NCI-H2029 treated with DMSO at 0.1 percent for 48 hours (cell line): Measurements from ENCODE around the gene MRPS5.
"Not testable (repeated sequence)": the region's sequence is repeated elsewhere in the genome, so short reads cannot be mapped to it uniquely, and the experiment has no call there.

Experiments used
- DNase-seq: peaks from one replicate; lab custom pipeline; 2025; lab: John Stamatoyannopoulos, UW

Gene MRPS5

DNA sequence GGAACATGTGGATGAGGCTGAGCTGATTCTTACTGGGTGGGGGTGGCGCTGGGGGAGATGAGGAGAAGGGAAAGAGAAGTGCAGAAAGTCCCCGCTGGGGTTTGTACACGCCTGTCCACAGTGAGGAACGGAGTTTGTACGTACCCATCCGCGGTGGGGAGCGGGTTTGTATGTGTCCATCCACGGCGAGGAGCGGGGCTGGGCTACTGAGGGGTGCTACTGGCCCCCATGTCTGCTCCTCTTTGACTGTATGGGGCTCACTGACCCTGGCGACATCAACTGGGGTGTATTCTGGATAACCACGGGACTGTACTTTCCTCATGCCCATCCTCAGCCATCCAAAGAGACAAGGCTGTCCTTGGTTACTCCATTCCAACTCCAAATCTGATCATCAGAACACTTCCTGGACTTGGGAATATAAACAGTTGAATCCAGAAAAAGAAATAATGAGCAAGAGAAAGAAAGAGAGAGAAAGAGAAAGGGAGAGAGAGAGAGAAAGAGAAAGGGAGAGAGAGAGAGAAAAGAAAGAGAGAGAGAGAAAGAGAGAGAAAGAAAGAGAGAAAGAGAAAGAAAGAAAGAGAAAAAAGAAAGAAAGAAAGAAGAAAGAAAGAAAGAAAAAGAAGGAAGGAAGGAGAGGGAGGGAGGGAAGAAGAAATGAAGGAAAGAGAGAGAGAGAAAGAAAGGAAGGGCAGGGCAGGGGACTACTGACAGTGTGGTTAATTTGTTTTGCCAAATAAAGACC lies 75.1 kb downstream of the MRPS5 start:
- DNase-seq: no peak

GRCh38 chr2:95044601-95045000 lies 77.0 kb downstream of the MRPS5 start:
- DNase-seq: no peak

GRCh38 chr2:95043300-95044093 lies 78.1 kb downstream of the MRPS5 start:
- DNase-seq: no peak

- DNase-seq: no peak
Measured at GRCh38 chr2:95042472-95043271, 78.9 kb downstream of the MRPS5 start.

- DNase-seq: no peak
Measured at GRCh38 chr2:95041824-95042442, 79.7 kb downstream of the MRPS5 start.

DNA sequence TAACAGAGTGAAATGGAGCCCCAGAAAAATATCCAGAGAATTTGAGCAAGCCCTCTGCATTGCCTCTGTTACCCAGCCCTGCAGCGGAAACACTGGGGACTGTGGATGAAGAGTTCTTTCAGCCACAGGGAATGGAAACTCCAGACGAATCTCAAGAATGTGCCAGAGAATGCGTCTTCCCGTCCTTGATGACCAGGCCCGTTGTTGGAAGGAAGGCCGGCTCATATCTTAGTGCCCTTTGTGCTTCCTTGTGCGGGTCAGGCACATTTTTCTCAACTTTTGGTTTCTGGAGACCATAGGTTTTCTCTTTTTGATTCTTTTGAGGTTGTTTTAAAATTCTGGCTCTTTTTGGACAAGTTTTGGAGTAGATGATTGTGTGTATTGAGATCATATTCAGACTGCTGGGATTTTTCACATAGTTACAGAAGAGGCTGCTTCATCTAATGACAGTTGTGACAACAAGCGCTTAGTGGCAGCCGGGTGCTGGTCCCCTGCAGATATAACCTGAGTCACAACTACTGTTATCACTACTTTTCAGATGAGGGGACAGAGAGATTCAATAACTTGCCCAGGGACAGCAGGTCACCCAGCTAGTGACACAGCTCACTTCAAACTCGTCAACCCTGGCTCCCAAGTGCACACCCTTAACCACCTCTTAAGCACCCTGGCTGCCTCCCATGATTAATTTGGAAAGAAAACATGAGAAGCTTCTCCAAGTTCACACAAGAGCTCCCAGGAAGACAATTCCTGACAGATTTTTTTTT lies 80.4 kb downstream of the MRPS5 start:
- no peak for DNase-seq

- DNase-seq: no peak
Measured at GRCh38 chr2:95040426-95040825, 81.2 kb downstream of the MRPS5 start.

DNA sequence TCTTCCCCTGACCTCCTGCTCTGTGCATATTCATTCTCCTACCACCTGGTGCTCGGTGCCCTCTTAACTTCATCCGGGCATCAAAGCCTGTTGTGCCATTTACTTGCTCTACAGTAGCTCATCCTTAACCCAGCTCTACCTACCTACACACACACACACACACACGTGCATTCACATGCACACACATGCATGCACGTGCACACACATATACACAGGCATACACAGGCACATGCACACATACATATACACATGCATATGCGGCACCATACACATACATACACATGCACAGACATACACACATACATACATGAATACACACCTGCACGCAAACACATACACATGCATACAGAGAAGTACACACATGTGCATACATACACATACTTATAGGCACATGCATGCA lies 81.6 kb downstream of the MRPS5 start:
- no peak for DNase-seq

DNA sequence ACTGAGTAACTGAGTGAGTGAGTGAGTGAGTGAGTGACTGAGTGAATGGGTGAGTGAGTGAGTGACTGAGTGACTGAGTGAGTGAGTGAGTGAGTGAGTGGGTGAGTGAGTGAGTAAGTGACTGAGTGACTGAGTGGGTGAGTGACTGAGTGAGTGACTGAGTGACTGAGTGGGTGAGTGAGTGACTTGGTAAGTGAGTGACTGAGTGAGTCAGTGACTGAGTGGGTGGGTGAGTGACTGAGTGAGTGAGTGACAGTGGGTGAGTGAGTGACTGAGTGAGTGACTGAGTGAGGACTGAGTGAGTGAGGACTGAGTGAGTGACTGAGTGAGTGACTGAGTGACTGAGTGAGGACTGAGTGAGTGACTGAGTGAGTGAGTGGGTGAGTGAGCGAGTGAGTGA lies 82.2 kb downstream of the MRPS5 start:
- DNase-seq: no peak

DNA sequence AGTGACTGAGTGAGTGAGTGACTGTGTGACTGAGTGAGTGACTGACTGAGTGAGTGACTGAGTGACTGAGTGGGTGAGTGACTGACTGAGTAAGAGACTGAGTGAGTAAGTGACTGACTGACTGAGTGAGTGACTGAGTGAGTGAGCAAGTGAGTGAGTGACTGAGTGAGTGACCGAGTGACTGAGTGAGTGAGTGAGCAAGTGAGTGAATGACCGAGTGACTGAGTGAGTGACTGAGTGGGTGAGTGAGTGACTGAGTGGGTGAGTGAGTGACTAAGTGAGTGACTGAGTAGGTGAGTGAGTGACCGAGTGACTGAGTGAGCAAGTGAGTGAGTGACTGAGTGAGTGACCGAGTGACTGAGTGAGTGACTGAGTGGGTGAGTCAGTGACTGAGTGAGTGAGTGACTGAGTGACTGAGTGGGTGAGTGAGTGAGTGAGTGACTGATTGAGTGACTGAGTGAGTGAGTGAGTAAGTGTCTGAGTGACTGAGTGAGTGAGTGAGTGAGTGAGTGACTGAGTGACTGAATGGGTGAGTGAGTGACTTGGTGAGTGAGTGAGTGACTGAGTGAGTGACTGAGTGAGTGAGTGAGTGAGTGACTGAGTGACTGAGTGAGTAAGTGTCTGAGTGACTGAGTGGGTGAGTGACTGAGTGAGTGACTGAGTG lies 82.8 kb downstream of the MRPS5 start:
- no peak for DNase-seq

DNA sequence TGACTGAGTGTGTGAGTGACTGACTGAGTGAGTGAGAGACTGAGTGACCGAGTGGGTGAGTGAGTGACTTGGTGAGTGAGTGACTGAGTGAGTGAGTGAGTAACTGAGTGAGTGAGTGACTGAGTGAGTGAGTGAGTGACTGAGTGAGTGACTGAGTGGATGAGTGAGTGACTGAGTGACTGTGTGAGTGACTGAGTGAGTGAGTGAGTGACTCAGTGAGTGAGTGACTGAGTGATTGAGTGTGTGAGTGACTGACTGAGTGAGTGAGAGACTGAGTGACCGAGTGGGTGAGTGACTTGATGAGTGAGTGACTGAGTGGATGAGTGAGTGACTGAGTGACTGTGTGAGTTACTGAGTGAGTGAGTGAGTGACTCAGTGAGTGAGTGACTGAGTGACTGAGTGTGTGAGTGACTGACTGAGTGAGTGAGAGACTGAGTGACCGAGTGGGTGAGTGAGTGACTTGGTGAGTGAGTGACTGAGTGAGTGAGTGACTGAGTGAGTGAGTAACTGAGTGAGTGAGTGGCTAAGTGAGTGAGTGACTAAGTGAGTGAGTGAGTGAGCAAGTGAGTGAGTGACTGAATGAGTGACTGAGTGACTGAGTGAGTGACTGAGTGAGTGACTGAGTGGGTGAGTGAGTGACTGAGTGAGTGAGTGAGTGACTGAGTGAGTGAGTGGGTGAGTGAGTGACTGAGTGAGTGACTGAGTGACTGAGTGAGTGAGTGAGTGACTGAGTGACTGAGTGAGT lies 83.6 kb downstream of the MRPS5 start:
- not testable (repeated sequence) for DNase-seq

DNA sequence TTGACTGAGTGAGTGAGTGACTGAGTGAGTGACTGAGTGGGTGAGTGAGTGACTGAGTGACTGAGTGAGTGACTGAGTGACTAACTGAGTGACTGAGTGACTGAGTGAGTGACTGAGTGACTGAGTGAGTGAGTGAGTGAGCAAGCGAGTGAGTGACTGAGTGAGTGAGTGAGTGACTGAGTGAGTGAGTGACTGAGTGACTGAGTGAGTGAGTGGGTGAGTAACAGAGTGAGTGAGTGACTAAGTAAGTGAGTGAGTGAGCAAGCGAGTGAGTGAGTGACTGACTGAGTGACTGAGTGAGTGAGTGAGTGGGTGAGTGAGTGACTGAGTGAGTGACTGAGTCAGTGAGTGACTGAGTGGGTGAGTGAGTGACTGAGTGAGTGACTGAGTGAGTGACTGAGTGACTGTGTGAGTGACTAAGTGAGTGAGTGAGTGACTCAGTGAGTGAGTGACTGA lies 84.2 kb downstream of the MRPS5 start:
- no peak for DNase-seq

DNA sequence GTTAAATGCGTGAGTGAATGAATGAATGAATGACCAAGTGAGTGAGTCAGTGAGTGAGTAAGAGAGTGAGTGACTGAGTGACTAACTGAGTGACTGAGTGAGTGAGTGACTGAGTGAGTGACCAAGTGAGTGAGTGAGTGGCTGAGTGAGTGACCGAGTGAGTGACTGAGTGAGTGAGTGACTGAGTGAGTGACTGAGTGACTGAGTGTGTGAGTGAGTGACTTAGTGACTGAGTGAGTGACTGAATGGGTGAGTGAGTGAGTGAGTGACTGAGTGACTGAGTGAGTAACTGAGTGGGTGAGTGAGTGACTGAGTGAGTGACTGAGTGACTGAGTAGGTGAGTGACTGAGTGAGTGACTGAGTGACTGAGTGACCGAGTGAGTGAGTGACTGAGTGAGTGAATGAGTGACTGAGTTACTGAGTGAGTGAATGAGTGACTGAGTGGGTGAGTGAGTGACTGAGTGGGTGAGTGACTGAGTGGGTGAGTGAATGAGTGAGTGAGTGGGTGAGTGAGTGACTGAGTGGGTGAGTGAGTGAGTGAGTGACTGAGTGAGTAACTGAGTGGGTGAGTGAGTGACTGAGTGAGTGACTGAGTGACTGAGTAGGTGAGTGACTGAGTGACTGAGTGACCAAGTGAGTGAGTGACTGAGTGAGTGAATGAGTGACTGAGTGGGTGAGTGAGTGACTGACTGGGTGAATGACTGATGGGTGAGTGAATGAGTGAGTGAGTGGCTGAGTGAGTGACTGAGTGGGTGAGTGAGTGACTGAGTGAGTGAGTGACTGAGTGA lies 84.8 kb downstream of the MRPS5 start:
- DNase-seq: no peak
